HG02973 (cell line): ENCODE data around the gene ATXN1.
"Not testable (repeated sequence)": the region's sequence is repeated elsewhere in the genome, so short reads cannot be mapped to it uniquely, and the experiment has no call there.

ENCODE experiments used
- ATAC-seq: cut with Tn5 transposase; IDR thresholded peaks from one replicate; pipeline ENCODE4 v1.9.1; 2021; ENCODE audit warnings: moderate library complexity; ENCODE audit not compliant: unreplicated experiment

ATXN1 gene

GRCh38 chr6:16656451-16656850 lies 104.8 kb downstream of the ATXN1 start:
- no peak for ATAC-seq

GRCh38 chr6:16654701-16655100 lies 106.6 kb downstream of the ATXN1 start:
- ATAC-seq = no peak

- ATAC-seq = no peak
Observed at GRCh38 chr6:16653226-16653625, 108.0 kb downstream of the ATXN1 start.

GRCh38 chr6:16651871-16652270 lies 109.4 kb downstream of the ATXN1 start:
- peak; percentile 67 for ATAC-seq

GRCh38 chr6:16649890-16650289 lies 111.4 kb downstream of the ATXN1 start:
- no peak for ATAC-seq

GRCh38 chr6:16649241-16649640 lies 112.0 kb downstream of the ATXN1 start:
- no peak for ATAC-seq

GRCh38 chr6:16648003-16648402 lies 113.3 kb downstream of the ATXN1 start:
- ATAC-seq = no peak

- ATAC-seq = no peak
Observed at GRCh38 chr6:16647422-16647821, 113.8 kb downstream of the ATXN1 start.

- no peak for ATAC-seq
Observed at GRCh38 chr6:16644540-16645250, 116.6 kb downstream of the ATXN1 start.

GRCh38 chr6:16639684-16640480 lies 121.4 kb downstream of the ATXN1 start:
- no peak for ATAC-seq

GRCh38 chr6:16637635-16638034 lies 123.6 kb downstream of the ATXN1 start:
- ATAC-seq = no peak

- ATAC-seq = no peak
Observed at GRCh38 chr6:16635810-16636602, 125.3 kb downstream of the ATXN1 start.

- no peak for ATAC-seq
Observed at GRCh38 chr6:16635291-16635809, 125.9 kb downstream of the ATXN1 start.

GRCh38 chr6:16634855-16635254 lies 126.4 kb downstream of the ATXN1 start:
- ATAC-seq = no peak

- no peak for ATAC-seq
Observed at GRCh38 chr6:16633961-16634360, 127.3 kb downstream of the ATXN1 start.

- ATAC-seq = no peak
Observed at GRCh38 chr6:16633465-16633864, 127.8 kb downstream of the ATXN1 start.

GRCh38 chr6:16632101-16632500 lies 129.2 kb downstream of the ATXN1 start:
- no peak for ATAC-seq

- ATAC-seq = no peak
Observed at GRCh38 chr6:16630026-16630643, 131.1 kb downstream of the ATXN1 start.

GRCh38 chr6:16628580-16628979 lies 132.7 kb downstream of the ATXN1 start:
- ATAC-seq = not testable (repeated sequence)

GRCh38 chr6:16626650-16627049 lies 134.6 kb downstream of the ATXN1 start:
- ATAC-seq = no peak
